Trophoblast cell (in vitro differentiated cells and primary cell): ENCODE results near the gene SELENOM.

Source experiments
- DNase-seq, 2 donors: peaks; one replicate each; pipeline ENCODE4 v3.0.0-alpha.2; 2016
- H2AFZ ChIP-seq: 2 replicates; pipeline ENCODE4 v1.6.1; 2013; ENCODE audit warnings: low read length, moderate library complexity, mild to moderate bottlenecking; ENCODE audit not compliant: insufficient read depth, poor library complexity
- H2AK5ac ChIP-seq: 2 replicates; pipeline ENCODE4 v1.6.1; 2013; ENCODE audit warnings: mild to moderate bottlenecking, low read length
- H2BK120ac ChIP-seq: 2 replicates; pipeline ENCODE4 v1.6.1; 2013; ENCODE audit warnings: low read length, mild to moderate bottlenecking, moderate library complexity; ENCODE audit not compliant: insufficient read depth, poor library complexity
- H2BK12ac ChIP-seq: 2 replicates; pipeline ENCODE4 v1.6.1; 2013; ENCODE audit warnings: mild to moderate bottlenecking, low read length, moderate library complexity
- H2BK5ac ChIP-seq: 2 replicates; pipeline ENCODE4 v1.6.1; 2013; ENCODE audit warnings: low read length, low read depth, moderate library complexity, mild to moderate bottlenecking; ENCODE audit not compliant: poor library complexity
- H3K14ac ChIP-seq: 2 replicates; pipeline ENCODE4 v1.6.1; 2013; ENCODE audit warnings: mild to moderate bottlenecking, low read length
- H3K18ac ChIP-seq: 2 replicates; pipeline ENCODE4 v1.6.1; 2013; ENCODE audit warnings: mild to moderate bottlenecking, low read length
- H3K23ac ChIP-seq: 2 replicates; pipeline ENCODE4 v1.6.1; 2013; ENCODE audit warnings: low read length
- H3K27ac ChIP-seq: 2 replicates; pipeline ENCODE4 v1.5.1; 2013; ENCODE audit warnings: low read depth, mild to moderate bottlenecking, inconsistent platforms, low read length, moderate library complexity
- H3K27me3 ChIP-seq: 2 replicates; pipeline ENCODE4 v1.6.1; 2013; ENCODE audit warnings: inconsistent platforms, mild to moderate bottlenecking, low read length, moderate library complexity; ENCODE audit not compliant: insufficient read depth
- H3K36me3 ChIP-seq, 2 experiments: 1 replicate in 1 of 2; 2 replicates in 1 of 2; pipeline ENCODE4 v1.6.1; 2013; ENCODE audit warnings: low read length in 2 of 2, mild to moderate bottlenecking in 2 of 2, moderate library complexity in 1 of 2; ENCODE audit not compliant: insufficient read depth in 2 of 2, control insufficient read depth in 1 of 2
- H3K4ac ChIP-seq: 2 replicates; pipeline ENCODE4 v1.6.1; 2013; ENCODE audit warnings: low read depth, mild to moderate bottlenecking, low read length, moderate library complexity
- H3K4me1 ChIP-seq, 2 experiments: 1 replicate in 1 of 2; 2 replicates in 1 of 2; pipeline ENCODE4 v1.6.1; 2013; ENCODE audit warnings: low read length in 2 of 2, mild to moderate bottlenecking in 2 of 2, moderate library complexity in 1 of 2; ENCODE audit not compliant: insufficient read depth in 2 of 2, control insufficient read depth in 1 of 2
- H3K4me2 ChIP-seq: 2 replicates; pipeline ENCODE4 v1.6.1; 2013; ENCODE audit warnings: inconsistent platforms, mild to moderate bottlenecking, low read length, moderate library complexity
- H3K4me3 ChIP-seq: 2 replicates; pipeline ENCODE4 v1.5.1; 2013; ENCODE audit warnings: mild to moderate bottlenecking, low read depth, low read length, inconsistent platforms
- H3K79me1 ChIP-seq: one replicate; pipeline ENCODE4 v1.6.1; 2013; ENCODE audit warnings: low read length
- H3K79me2 ChIP-seq: 2 replicates; pipeline ENCODE4 v1.6.1; 2013; ENCODE audit warnings: low read length, mild to moderate bottlenecking; ENCODE audit not compliant: control insufficient read depth, insufficient read depth, poor library complexity
- H3K9ac ChIP-seq: 2 replicates; pipeline ENCODE4 v1.6.1; 2013; ENCODE audit warnings: mild to moderate bottlenecking, low read length
- H3K9me3 ChIP-seq: 2 replicates; pipeline ENCODE4 v1.6.1; 2013; ENCODE audit warnings: low read depth, mild to moderate bottlenecking, control low read depth, inconsistent platforms, low read length; ENCODE audit not compliant: insufficient read depth
- H4K12ac ChIP-seq: 2 replicates; pipeline ENCODE4 v1.6.1; 2013; ENCODE audit warnings: low read depth, mild to moderate bottlenecking, low read length, moderate library complexity
- H4K8ac ChIP-seq: 2 replicates; pipeline ENCODE4 v1.6.1; 2013; ENCODE audit warnings: low read depth, mild to moderate bottlenecking, low read length, moderate library complexity
- H4K91ac ChIP-seq: one replicate; pipeline ENCODE4 v1.6.1; 2013; ENCODE audit warnings: low read depth, mild to moderate bottlenecking, low read length, moderate library complexity
- WGBS: extraction: QIAGEN DNeasy Blood & Tissue Kit; methylation state at CpG from one replicate; pipeline ENCODE4 v1.1.7; 2013; ENCODE audit warnings: missing lambda C conversion rate; ENCODE audit not compliant: insufficient read length, insufficient coverage; ENCODE audit errors: extremely low coverage; 5-methylcytosine and 5-hydroxymethylcytosine counted together

SELENOM gene

DNA sequence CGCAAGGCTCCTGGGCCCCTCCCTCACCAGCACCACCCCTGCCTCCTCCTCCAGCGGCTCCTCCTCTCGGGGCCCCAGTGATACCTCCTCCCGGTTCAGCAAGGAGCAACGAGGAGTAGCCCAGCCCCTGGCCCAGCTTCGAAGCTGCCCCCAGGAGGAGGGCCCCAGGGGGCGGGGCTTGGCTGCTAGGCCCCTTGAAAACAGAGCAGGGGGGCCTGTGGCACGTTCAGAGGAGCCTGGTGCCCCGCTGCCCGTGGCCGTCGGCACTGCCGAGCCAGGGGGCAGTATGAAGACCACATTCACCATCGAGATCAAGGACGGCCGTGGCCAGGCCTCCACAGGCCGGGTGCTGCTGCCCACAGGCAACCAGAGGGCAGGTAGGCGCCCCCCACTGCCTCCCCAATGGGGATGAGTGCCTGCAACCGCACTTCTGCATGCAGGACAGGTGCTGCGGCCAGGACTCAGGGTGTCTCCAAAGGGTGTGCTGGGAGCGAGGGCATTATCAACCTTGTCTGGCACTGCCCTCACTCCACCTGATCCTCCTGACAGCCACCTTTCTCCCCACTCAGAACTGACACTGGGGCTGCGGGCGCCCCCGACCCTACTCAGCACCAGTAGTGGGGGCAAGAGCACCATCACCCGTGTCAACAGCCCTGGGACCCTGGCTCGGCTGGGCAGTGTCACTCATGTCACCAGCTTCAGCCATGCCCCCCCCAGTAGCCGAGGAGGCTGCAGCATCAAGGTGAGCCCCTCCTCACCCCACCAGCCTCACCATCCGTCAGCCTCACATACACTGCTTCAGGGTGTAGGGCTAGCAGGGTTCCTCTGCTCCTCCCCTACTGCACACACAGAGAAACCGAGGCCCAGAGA, 16.0 kb downstream of the SELENOM start:
- Histone ChIP-seq H3K23ac (no peak overlapping the region), H3K9ac (no peak overlapping the region), H3K79me2 (no peaks in the 10 kb centered on the region), H3K14ac (no peak overlapping the region), H3K4me1 (no peaks in the 10 kb centered on the region), H2BK12ac (no peak overlapping the region), H4K12ac (no peak overlapping the region), H2AK5ac (no peak overlapping the region), H3K4me2 (no peak overlapping the region), H3K9me3 (peaks cover 3% of the 10 kb centered on the region), H3K4ac (no peak overlapping the region), H3K4me3 (no peak overlapping the region), H3K27me3 (no peaks in the 10 kb centered on the region), H4K8ac (no peak overlapping the region), H2BK5ac (no peak overlapping the region), H3K27ac (no peak overlapping the region), H2BK120ac (no peak overlapping the region), H3K36me3 (peaks cover 92 to 93% of the 10 kb centered on the region in 2 experiments), H2AFZ (no peak overlapping the region), H4K91ac (no peak overlapping the region), H3K79me1 (no peaks in the 10 kb centered on the region), H3K18ac (no peak overlapping the region)
- WGBS: no CpG with 5 or more reads among the region's 29 CpGs
- DNase-seq: no peak

DNA sequence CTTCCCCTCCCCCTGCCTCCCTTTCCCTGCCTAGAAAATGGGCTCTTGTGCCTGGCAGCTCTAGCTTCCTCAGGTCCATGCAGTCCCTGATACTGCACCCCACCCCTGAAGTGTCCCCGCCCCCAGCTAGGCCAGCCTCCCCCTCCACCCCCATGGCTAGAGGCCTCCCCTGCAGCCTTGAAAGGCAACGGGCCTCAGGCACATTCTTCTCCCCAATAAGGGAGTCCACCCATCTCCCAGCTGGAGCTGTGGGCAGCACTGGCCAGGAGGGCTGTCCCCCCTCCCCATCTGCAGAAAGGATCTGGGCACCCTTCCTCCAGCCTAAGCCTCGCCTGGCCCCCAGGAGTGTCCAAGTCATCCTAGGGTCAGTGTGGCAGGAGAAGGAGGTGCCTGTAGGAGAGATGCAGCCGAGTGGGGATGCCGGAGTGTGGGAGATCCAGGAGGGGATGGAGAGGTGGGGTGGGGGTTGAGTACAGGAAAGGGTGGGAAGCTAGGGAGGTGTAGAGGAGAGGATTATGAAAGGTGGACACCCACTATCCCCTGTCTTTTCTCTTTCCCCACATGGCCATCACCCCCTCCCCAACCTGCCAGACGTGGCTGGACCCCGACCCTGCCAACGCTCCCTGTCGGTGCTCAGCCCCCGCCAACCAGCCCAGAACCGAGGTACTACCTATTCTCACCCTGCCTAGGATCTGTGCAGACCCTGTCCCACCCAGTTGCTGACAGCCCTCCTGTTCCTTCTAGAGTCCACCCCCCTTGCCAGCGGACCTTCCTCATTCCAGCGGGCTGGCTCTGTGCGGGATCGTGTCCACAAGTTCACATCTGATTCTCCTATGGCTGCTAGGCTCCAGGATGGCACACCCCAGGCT, 16.9 kb downstream of the SELENOM start:
- H3K27me3 ChIP-seq: no peaks in the 10 kb centered on the region
- H3K4me3 ChIP-seq: no peak overlapping the region
- peaks cover 3% of the 10 kb centered on the region for H3K9me3 ChIP-seq
- no peak for DNase-seq
- H2BK120ac ChIP-seq: no peak overlapping the region
- no peak overlapping the region for H2BK12ac ChIP-seq
- H2BK5ac ChIP-seq: no peak overlapping the region
- no peaks in the 10 kb centered on the region for H3K79me2 ChIP-seq
- no peak overlapping the region for H4K91ac ChIP-seq
- no peak overlapping the region for H3K14ac ChIP-seq
- H2AK5ac ChIP-seq: no peak overlapping the region
- no peak overlapping the region for H3K27ac ChIP-seq
- no peaks in the 10 kb centered on the region for H3K4me1 ChIP-seq
- no peak overlapping the region for H3K4ac ChIP-seq
- H4K12ac ChIP-seq: no peak overlapping the region
- H3K79me1 ChIP-seq: peaks cover 1% of the 10 kb centered on the region
- no CpG with 5 or more reads among the region's 15 CpGs for WGBS
- no peak overlapping the region for H3K4me2 ChIP-seq
- H3K36me3 ChIP-seq: peaks cover 84 to 92% of the 10 kb centered on the region in 2 experiments
- no peak overlapping the region for H3K9ac ChIP-seq
- H2AFZ ChIP-seq: no peak overlapping the region
- no peak overlapping the region for H3K18ac ChIP-seq
- H3K23ac ChIP-seq: no peak overlapping the region
- no peak overlapping the region for H4K8ac ChIP-seq

DNA sequence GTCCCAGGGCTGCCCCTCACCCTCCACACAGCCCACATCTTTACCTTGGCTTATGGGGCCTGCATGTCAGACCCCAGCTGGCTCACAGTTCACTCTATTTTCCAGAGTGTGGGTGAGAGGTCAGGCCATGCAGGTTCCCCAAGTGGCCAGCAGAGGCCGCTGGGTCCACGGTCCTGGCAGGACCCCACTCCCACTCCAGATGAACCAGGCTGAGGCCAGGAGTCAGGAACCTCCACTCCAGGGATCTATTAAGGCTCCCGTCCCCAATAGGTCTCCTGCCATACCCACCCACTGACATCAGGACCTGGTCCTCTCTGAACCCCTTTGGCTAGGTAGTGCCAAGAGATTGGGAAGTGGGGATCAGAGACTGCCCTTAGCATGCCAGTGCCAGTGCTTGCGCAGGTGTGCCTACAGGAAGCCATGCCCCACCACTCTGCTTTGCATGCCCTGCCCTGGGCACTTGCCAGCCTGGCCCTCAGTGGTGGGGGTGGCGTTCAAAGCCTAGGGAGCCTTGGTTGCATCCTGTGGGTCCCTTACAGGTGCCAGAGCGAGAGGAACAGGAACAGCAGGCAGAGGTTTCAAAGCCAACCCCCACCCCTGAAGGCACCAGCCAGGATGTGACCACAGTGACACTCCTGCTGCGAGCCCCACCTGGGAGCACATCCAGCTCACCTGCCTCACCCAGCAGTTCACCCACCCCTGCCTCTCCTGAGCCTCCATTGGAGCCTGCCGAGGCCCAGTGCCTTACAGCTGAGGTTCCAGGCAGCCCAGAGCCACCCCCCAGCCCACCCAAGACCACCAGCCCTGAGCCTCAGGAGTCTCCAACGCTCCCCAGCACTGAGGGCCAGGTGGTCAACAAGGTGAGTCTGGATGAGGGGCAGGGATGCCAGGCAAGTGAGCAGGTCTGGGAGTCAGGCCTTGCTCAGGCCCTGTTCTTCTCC, 17.9 kb downstream of the SELENOM start:
- H2BK5ac ChIP-seq: no peak overlapping the region
- no peak overlapping the region for H3K4me3 ChIP-seq
- H4K12ac ChIP-seq: no peak overlapping the region
- peak in 1 of 2 donors; percentile 34 for DNase-seq
- no peak overlapping the region for H3K23ac ChIP-seq
- H3K4ac ChIP-seq: no peak overlapping the region
- no CpG with 5 or more reads among the region's 9 CpGs for WGBS
- H4K8ac ChIP-seq: no peak overlapping the region
- H2BK12ac ChIP-seq: no peak overlapping the region
- H2AFZ ChIP-seq: no peak overlapping the region
- peaks cover 75 to 82% of the 10 kb centered on the region in 2 experiments for H3K36me3 ChIP-seq
- peaks cover 4% of the 10 kb centered on the region for H3K79me2 ChIP-seq
- H3K18ac ChIP-seq: no peak overlapping the region
- H3K9me3 ChIP-seq: peaks cover 3% of the 10 kb centered on the region
- no peak overlapping the region for H3K27ac ChIP-seq
- H3K14ac ChIP-seq: no peak overlapping the region
- H2AK5ac ChIP-seq: no peak overlapping the region
- peaks cover 0 to 3% of the 10 kb centered on the region in 2 experiments for H3K4me1 ChIP-seq
- no peak overlapping the region for H2BK120ac ChIP-seq
- H3K79me1 ChIP-seq: peaks cover 10% of the 10 kb centered on the region
- H3K4me2 ChIP-seq: no peak overlapping the region
- H4K91ac ChIP-seq: no peak overlapping the region
- H3K9ac ChIP-seq: no peak overlapping the region
- H3K27me3 ChIP-seq: no peaks in the 10 kb centered on the region
